ENCODE data around the gene CACNB4.

CACNB4 gene

DNA sequence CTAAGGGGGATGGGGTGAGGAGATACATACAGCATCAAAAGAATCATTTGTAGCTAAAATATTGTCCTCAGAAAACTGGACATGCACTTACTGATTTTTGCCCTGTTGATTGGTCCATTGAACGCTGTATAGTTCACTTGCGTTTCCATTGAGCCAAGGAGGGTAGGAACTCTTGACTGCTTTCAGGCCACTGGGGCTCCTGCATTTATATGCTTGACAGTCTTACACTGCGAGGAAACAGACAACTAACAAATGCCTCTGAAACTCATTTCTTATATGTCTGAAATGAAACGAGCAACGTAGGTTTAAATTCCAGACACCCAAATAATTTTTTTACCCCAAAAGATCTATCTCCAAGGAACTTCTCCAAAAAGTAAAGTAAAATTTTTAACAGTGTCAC is 312.8 kb downstream of the CACNB4 start:
- H3K9me3 Mint-ChIP-seq (ENCODE audit: low read depth), result no peaks in the 10 kb centered on the region
- peaks cover 23% of the 10 kb centered on the region for H3K36me3 Mint-ChIP-seq
- H3K4me1 Mint-ChIP-seq (ENCODE audit: low read depth), result no peaks in the 10 kb centered on the region
- H3K27ac Mint-ChIP-seq, result no peak overlapping the region
- H3K4me3 Mint-ChIP-seq, result no peak overlapping the region
- no peaks in the 10 kb centered on the region for H3K27me3 Mint-ChIP-seq

DNA sequence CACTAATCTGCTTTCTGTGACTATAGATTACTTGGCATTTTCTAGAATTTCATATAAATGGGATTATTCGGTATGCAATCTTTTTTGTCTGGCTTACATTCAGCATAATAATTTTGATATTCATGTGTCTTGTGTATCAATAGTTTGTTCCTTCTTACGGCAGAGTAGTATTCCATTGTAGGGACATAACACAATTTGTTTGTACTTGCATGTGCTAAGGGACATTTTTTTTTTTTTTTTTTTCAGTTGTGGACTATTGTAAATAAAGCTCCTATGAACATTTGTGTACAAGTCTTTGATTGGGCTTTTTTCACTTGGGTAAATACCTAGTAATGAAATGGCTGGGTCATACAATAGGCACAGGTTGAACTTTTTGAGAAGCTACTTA is 315.7 kb downstream of the CACNB4 start:
- no peaks in the 10 kb centered on the region for H3K4me1 Mint-ChIP-seq (ENCODE audit: low read depth)

More for the DNA sequence above, 315.7 kb downstream of the CACNB4 start:
- H3K27ac Mint-ChIP-seq, result no peak overlapping the region
- H3K9me3 Mint-ChIP-seq (ENCODE audit: low read depth), result no peaks in the 10 kb centered on the region
- no peaks in the 10 kb centered on the region for H3K27me3 Mint-ChIP-seq
- H3K4me3 Mint-ChIP-seq, result no peak overlapping the region
- peaks cover 33% of the 10 kb centered on the region for H3K36me3 Mint-ChIP-seq
